Natural killer cell (primary cell): ENCODE data around the gene FAM228A. TPM values are rescaled to one million over a fixed set of nuclear protein-coding genes. Genes with fewer than 3 reads are reported as not detected.
"Not testable (repeated sequence)": the region's sequence is repeated elsewhere in the genome, so short reads cannot be mapped to it uniquely, and the experiment has no call there.

Experiments used
- ATAC-seq, 3 donors: fragments of 150-1000 bp in 2 of 3; fragments of 200-7000 bp in 1 of 3; cut with Tn5 transposase; 1 replicate in 1 of 3; 2 replicates in 2 of 3; pipeline ENCODE4 v1.10.0; 2021; ENCODE audit warnings: mild to moderate bottlenecking in 2 of 3, moderate library complexity in 2 of 3
- DNase-seq, 2 donors: peaks; one replicate each; pipeline versions ENCODE4 v3.0.0 to v3.0.0-alpha.2; 2013 to 2021; ENCODE audit warnings: mixed read lengths in 1 of 2
- H3K27ac ChIP-seq: one replicate; pipeline ENCODE4 v1.5.1; 2013; ENCODE audit warnings: mild to moderate bottlenecking, low read length
- H3K27me3 ChIP-seq: one replicate; pipeline ENCODE4 v1.6.1; 2013; ENCODE audit warnings: low read length; ENCODE audit not compliant: control insufficient read depth, insufficient read depth
- H3K36me3 ChIP-seq: one replicate; pipeline ENCODE4 v1.6.1; 2013; ENCODE audit warnings: low read length; ENCODE audit not compliant: control insufficient read depth, insufficient read depth
- H3K4me1 ChIP-seq: one replicate; pipeline ENCODE4 v1.6.1; 2013; ENCODE audit warnings: low read length; ENCODE audit not compliant: control insufficient read depth, insufficient read depth
- H3K4me3 ChIP-seq: one replicate; pipeline ENCODE4 v1.5.1; 2013; ENCODE audit warnings: low read length
- H3K9me3 ChIP-seq: one replicate; pipeline ENCODE4 v1.6.1; 2013; ENCODE audit warnings: low read length; ENCODE audit not compliant: control insufficient read depth, insufficient read depth
- H3K27ac Mint-ChIP-seq, 2 donors: one replicate each; pipeline ENCODE4 v1.8.0; 2022; ENCODE audit warnings: mild to moderate bottlenecking in 2 of 2, mixed read lengths in 2 of 2, moderate library complexity in 1 of 2
- H3K27me3 Mint-ChIP-seq, 2 donors: one replicate each; pipeline ENCODE4 v1.8.0; 2022; ENCODE audit warnings: low read depth in 2 of 2, mixed read lengths in 2 of 2
- H3K36me3 Mint-ChIP-seq: one replicate; pipeline ENCODE4 v1.8.0; 2022; ENCODE audit warnings: mixed read lengths
- H3K4me1 Mint-ChIP-seq, 2 donors: one replicate each; pipeline ENCODE4 v1.8.0; 2022; ENCODE audit warnings: mixed read lengths in 2 of 2
- H3K4me3 Mint-ChIP-seq: one replicate; pipeline ENCODE4 v1.8.0; 2022; ENCODE audit warnings: mild to moderate bottlenecking, moderate library complexity, mixed read lengths
- H3K9me3 Mint-ChIP-seq, 2 donors: one replicate each; pipeline ENCODE4 v1.8.0; 2022; ENCODE audit warnings: mixed read lengths in 2 of 2
- CTCF ChIP-seq: fragments of 200-600 bp; IDR thresholded peaks from one replicate; pipeline ENCODE4 v1.8.0; 2022; ENCODE audit warnings: antibody characterized with exemption
- WGBS: methylation state at CpG from one replicate; pipeline ENCODE4 v1.1.7; 2013; ENCODE audit warnings: missing lambda C conversion rate; ENCODE audit not compliant: insufficient coverage; 5-methylcytosine and 5-hydroxymethylcytosine counted together
- intact Hi-C: fragments of 100-400 bp; cut with micrococcal nuclease; formaldehyde crosslinking; loops from one replicate; pipeline ENCODE4 v1.14.2; 2022
- total RNA-seq, 4 donors: library from RNA; stranded (reverse); fragments of 120-200 nt in 1 of 4; gene quantifications; one replicate each; pipeline versions ENCODE4 v1.2.3 to v1.2.4, GENCODE V29; 2013 to 2022

Gene FAM228A
- total RNA-seq: under 1 TPM in 2 of 3 donors, not detected in 1; 0.34 to 0.82 TPM
- 0.47 TPM for total RNA-seq (2013)

- Histone ChIP-seq H3K9me3 (no peaks in the 10 kb centered on the region), H3K4me3 (no peak within 1 kb of the TSS), H3K36me3 (no peaks in the 10 kb centered on the region), H3K4me1 (no peaks in the 10 kb centered on the region), H3K27ac (no peak within 1 kb of the TSS), H3K27me3 (no peaks in the 10 kb centered on the region)
- no peaks in the 10 kb centered on the region for H3K36me3 Mint-ChIP-seq
- TF ChIP-seq CTCF: no peak
- ATAC-seq (no peak), DNase-seq (no peak)
- WGBS: 48% methylated on average over 46 of the region's 46 CpGs
- no peak within 1 kb of the TSS for H3K27ac Mint-ChIP-seq
- H3K9me3 Mint-ChIP-seq: no peaks in the 10 kb centered on the region
- H3K27me3 Mint-ChIP-seq: peaks cover 6 to 12% of the 10 kb centered on the region in 2 donors
- H3K4me1 Mint-ChIP-seq: peaks cover 0 to 5% of the 10 kb centered on the region in 2 donors
- no peak within 1 kb of the TSS for H3K4me3 Mint-ChIP-seq
- intact Hi-C loops: no loop called here
Observed at GRCh38 chr2:24174851-24175277, at the start of gene FAM228A. FAM228A (plus strand) TSS chr2:24175053; CDS start chr2:24175481, 428 bp downstream.

GRCh38 chr2:24125956-24126355 is 48.9 kb upstream of the FAM228A start:
- Mint-ChIP-seq H3K4me3 (peak overlapping the region; percentile 60), H3K36me3 (no peaks in the 10 kb centered on the region)

GRCh38 chr2:24132543-24132942 is 42.3 kb upstream of the FAM228A start:
- Histone ChIP-seq H3K4me3 (no peak overlapping the region), H3K27ac (no peak overlapping the region), H3K4me1 (no peaks in the 10 kb centered on the region), H3K36me3 (no peaks in the 10 kb centered on the region), H3K9me3 (no peaks in the 10 kb centered on the region), H3K27me3 (no peaks in the 10 kb centered on the region)
- no peak for TF ChIP-seq CTCF
- Mint-ChIP-seq H3K4me1 (no peaks in the 10 kb centered on the region), H3K27me3 (no peaks in the 10 kb centered on the region), H3K4me3 (no peak overlapping the region), H3K36me3 (peaks cover 11% of the 10 kb centered on the region), H3K9me3 (peaks cover 0 to 2% of the 10 kb centered on the region in 2 donors), H3K27ac (no peak overlapping the region)
- ATAC-seq (no peak), DNase-seq (no peak)
- 91% methylated on average over 1 of the region's 3 CpGs for WGBS
- intact Hi-C loops: no loop called here

More at GRCh38 chr2:24125956-24126355, 48.9 kb upstream of the FAM228A start:
- no peaks in the 10 kb centered on the region for H3K9me3 ChIP-seq
- DNase-seq: no peak
- H3K27ac Mint-ChIP-seq: no peak overlapping the region
- H3K4me1 ChIP-seq: peaks cover 11% of the 10 kb centered on the region
- no peaks in the 10 kb centered on the region for H3K36me3 ChIP-seq
- H3K27ac ChIP-seq: no peak overlapping the region
- H3K27me3 ChIP-seq: no peaks in the 10 kb centered on the region
- no peak for TF ChIP-seq CTCF
- peaks cover 15 to 27% of the 10 kb centered on the region in 2 donors for H3K4me1 Mint-ChIP-seq
- intact Hi-C loops: no loop called here
- no peak for ATAC-seq
- H3K9me3 Mint-ChIP-seq: no peaks in the 10 kb centered on the region
- WGBS: 60% methylated on average over 1 of the region's 1 CpG
- no peaks in the 10 kb centered on the region for H3K27me3 Mint-ChIP-seq
- no peak overlapping the region for H3K4me3 ChIP-seq

- H3K36me3 Mint-ChIP-seq, ATAC-seq, H3K4me3 ChIP-seq, H3K4me1 Mint-ChIP-seq, DNase-seq, H3K27me3 Mint-ChIP-seq, H3K4me1 ChIP-seq, H3K4me3 Mint-ChIP-seq, H3K27ac Mint-ChIP-seq, H3K36me3 ChIP-seq, H3K27ac ChIP-seq, intact Hi-C loops, H3K9me3 ChIP-seq, H3K27me3 ChIP-seq, H3K9me3 Mint-ChIP-seq: not testable (repeated sequence)
- WGBS: 95% methylated on average over 4 of the region's 5 CpGs
Observed at GRCh38 chr2:24140305-24140704, 34.5 kb upstream of the FAM228A start.
